22Rv1 (cell line): ENCODE measurements around the gene CYB561D2.

ENCODE experiments used
- CTCF ChIP-seq: fragments of 450-650 bp; IDR thresholded peaks from 2 replicates; pipeline ENCODE4 v1.5.1; 2017; ENCODE audit warnings: mild to moderate bottlenecking
- ZFX ChIP-seq: fragments of 450-650 bp; IDR thresholded peaks from 2 replicates; pipeline ENCODE4 v1.6.1; 2017; ENCODE audit warnings: antibody characterized with exemption, borderline replicate concordance

GRCh38 chr3:50345008-50345407 lies 5.7 kb upstream of the CYB561D2 start:
- TF ChIP-seq CTCF (no peak), ZFX (no peak)
